Measurements from ENCODE around the gene NUTM2B.
"Not testable (repeated sequence)": the region's sequence is repeated elsewhere in the genome, so short reads cannot be mapped to it uniquely, and the experiment has no call there.

The NUTM2B gene

DNA sequence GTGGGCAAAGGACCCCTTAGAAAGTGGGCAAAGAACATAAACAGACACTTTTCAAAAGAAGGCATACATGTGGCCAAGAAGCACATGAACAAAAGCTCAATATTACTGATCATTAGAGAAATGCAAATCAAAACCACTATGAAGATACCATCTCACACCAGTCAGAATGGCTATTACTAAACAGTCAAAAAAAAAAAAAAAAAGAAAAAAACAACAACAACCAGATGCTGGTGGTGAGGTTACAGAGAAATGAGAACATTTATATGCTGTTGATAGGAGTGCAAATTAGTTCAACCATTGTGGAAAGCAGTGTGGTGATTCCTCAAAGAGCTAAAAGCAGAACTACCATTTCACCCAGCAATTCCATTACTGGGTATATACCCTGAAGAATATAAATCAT, 50.6 kb downstream of the NUTM2B start:
- not testable (repeated sequence) for DNase-seq

DNA sequence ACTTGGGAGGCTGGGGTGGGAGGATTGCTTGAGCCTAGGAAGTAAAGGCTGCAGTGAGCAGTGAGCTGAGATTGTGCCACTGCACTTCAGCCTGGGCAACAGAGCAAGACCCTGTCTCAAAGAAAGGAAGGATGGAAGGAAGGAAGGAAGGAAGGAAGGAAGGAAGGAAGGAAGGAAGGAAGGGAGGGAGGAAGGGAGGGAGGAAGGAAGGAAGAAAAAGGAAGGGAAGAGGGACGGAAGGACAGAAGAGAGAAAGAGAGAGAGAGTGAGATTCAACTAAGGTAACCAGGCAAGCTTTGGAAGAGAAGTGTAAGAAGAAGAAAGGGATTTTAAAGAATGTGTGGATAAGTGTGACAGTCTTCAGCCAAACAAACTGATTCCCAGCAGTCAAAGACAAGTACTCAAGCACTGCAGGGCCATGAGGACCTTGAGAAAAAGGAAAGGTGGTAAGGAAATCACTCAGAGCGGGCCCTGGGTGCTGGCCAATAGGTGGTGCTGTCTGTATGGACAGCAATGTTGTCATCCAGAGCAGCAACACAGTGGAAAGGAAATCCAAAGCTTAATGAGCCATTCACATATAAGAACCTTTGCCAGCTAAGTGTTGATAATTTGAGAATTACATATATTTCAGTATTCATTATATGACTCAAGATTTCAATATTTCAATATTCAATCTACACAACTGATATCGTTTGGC, 55.4 kb downstream of the NUTM2B start:
- DNase-seq: not testable (repeated sequence)
